Left ventricle myocardium inferior (tissue), 1 donor: ENCODE results near the gene DENND1A. TPM values are rescaled to one million over a fixed set of nuclear protein-coding genes. Genes with fewer than 3 reads are reported as not detected.
A peak's percentile ranks its signal among the peaks of the same experiment; 100 is the strongest.
"Not testable (repeated sequence)": the region's sequence is repeated elsewhere in the genome, so short reads cannot be mapped to it uniquely, and the experiment has no call there.

ENCODE experiments used
- DNase-seq: peaks from one replicate; pipeline ENCODE4 v3.0.0-alpha.2; 2020
- H3K27ac ChIP-seq: fragments of 200-600 bp; replicated peaks from 2 replicates; pipeline ENCODE4 v1.8.0; 2021
- H3K27me3 ChIP-seq: fragments of 200-600 bp; 2 replicates; pipeline ENCODE4 v1.8.0; 2021; ENCODE audit warnings: low read depth
- H3K36me3 ChIP-seq: fragments of 200-600 bp; 2 replicates; pipeline ENCODE4 v1.8.0; 2021
- H3K4me1 ChIP-seq: fragments of 200-600 bp; 2 replicates; pipeline ENCODE4 v1.8.0; 2021
- H3K4me3 ChIP-seq: fragments of 200-600 bp; 2 replicates; pipeline ENCODE4 v1.8.0; 2021; ENCODE audit warnings: mild to moderate bottlenecking, moderate library complexity
- H3K9me3 ChIP-seq: fragments of 200-600 bp; replicated peaks from 2 replicates; pipeline ENCODE4 v1.8.0; 2021
- intact Hi-C: fragments of 100-400 bp; cut with micrococcal nuclease; formaldehyde crosslinking; loops from one replicate; pipeline ENCODE4 v1.11.0; 2022
- long read RNA-seq: library from polyadenylated mRNA; unstranded; transcript quantifications from one replicate; pipeline ENCODE4 v2.0.0, GENCODE V29; 2021
- total RNA-seq: library from RNA; stranded (reverse); fragmentation: NEBNext Ultra II Directional; extraction: Animal tissue kit (Norgen Biotek cat#: 25700); gene quantifications from one replicate; pipeline ENCODE4 v1.2.1, GENCODE V29; 2021
- TF ChIP-seq, protein P1 (sequence below): fragments of 200-600 bp; IDR thresholded peaks from 2 replicates; pipeline ENCODE4 v1.8.0; 2021; ENCODE audit warnings: antibody characterized with exemption, mild to moderate bottlenecking, borderline replicate concordance
- donor health status: DM: no; HTN: yes; CAD: no; lungs with severe emphysema.

The DENND1A gene, protein sequence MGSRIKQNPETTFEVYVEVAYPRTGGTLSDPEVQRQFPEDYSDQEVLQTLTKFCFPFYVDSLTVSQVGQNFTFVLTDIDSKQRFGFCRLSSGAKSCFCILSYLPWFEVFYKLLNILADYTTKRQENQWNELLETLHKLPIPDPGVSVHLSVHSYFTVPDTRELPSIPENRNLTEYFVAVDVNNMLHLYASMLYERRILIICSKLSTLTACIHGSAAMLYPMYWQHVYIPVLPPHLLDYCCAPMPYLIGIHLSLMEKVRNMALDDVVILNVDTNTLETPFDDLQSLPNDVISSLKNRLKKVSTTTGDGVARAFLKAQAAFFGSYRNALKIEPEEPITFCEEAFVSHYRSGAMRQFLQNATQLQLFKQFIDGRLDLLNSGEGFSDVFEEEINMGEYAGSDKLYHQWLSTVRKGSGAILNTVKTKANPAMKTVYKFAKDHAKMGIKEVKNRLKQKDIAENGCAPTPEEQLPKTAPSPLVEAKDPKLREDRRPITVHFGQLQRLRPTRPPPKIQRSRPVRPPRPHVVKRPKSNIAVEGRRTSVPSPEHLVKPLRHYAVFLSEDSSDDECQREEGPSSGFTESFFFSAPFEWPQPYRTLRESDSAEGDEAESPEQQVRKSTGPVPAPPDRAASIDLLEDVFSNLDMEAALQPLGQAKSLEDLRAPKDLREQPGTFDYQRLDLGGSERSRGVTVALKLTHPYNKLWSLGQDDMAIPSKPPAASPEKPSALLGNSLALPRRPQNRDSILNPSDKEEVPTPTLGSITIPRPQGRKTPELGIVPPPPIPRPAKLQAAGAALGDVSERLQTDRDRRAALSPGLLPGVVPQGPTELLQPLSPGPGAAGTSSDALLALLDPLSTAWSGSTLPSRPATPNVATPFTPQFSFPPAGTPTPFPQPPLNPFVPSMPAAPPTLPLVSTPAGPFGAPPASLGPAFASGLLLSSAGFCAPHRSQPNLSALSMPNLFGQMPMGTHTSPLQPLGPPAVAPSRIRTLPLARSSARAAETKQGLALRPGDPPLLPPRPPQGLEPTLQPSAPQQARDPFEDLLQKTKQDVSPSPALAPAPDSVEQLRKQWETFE
- total RNA-seq = 12.2 TPM
- long read RNA-seq, full-length matches to known transcripts = 1 of 14 reads
- long read RNA-seq, partial matches to known transcripts = 1 of 14 reads
- long read RNA-seq, other reads (novel, unspliced or antisense) = 12 of 14 reads

- peak; percentile 94 for DNase-seq
- no peaks in the 10 kb centered on the region for H3K36me3 ChIP-seq
- H3K4me3 ChIP-seq = peak within 1 kb of the TSS; percentile 81
- H3K27me3 ChIP-seq = no peaks in the 10 kb centered on the region
- intact Hi-C loops = no loop called here
- no peaks in the 10 kb centered on the region for H3K9me3 ChIP-seq
- peak within 1 kb of the TSS; percentile 75 for H3K27ac ChIP-seq
- H3K4me1 ChIP-seq = peaks cover 33% of the 10 kb centered on the region
- TF ChIP-seq, protein P1, sequence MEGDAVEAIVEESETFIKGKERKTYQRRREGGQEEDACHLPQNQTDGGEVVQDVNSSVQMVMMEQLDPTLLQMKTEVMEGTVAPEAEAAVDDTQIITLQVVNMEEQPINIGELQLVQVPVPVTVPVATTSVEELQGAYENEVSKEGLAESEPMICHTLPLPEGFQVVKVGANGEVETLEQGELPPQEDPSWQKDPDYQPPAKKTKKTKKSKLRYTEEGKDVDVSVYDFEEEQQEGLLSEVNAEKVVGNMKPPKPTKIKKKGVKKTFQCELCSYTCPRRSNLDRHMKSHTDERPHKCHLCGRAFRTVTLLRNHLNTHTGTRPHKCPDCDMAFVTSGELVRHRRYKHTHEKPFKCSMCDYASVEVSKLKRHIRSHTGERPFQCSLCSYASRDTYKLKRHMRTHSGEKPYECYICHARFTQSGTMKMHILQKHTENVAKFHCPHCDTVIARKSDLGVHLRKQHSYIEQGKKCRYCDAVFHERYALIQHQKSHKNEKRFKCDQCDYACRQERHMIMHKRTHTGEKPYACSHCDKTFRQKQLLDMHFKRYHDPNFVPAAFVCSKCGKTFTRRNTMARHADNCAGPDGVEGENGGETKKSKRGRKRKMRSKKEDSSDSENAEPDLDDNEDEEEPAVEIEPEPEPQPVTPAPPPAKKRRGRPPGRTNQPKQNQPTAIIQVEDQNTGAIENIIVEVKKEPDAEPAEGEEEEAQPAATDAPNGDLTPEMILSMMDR = no peak
These were observed at the start of gene DENND1A for GRCh38 chr9:123929870-123930831. DENND1A (minus strand) TSS chr9:123930126; CDS start chr9:123929905, 221 bp downstream.

DNA sequence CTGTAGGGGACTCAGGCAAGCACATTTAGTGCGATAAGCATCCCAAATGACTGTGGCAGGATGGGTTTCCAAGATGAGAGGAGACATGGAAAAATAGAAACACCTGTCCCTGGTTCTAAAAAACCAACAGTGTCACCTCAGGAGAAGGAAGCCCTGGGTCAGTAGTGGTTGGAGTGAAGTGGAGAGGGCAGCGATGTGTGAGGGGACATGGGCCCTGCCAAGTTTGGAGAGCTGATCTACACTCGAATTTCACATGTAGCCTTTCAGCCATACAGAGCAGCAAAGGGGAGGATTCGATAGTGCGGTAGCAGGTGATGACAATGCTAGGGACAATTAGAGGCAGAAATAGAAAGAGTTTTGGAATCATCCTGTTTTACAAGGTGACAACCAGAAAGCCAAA, 49.1 kb upstream of the DENND1A start:
- Histone ChIP-seq H3K4me3 (no peak overlapping the region), H3K36me3 (no peaks in the 10 kb centered on the region), H3K27ac (no peak overlapping the region), H3K4me1 (no peaks in the 10 kb centered on the region), H3K9me3 (no peaks in the 10 kb centered on the region), H3K27me3 (peaks cover 57% of the 10 kb centered on the region)
- TF ChIP-seq, protein P1 = no peak
- intact Hi-C loops = no loop called here
- no peak for DNase-seq

- H3K36me3 ChIP-seq, H3K4me1 ChIP-seq, DNase-seq, H3K9me3 ChIP-seq, H3K4me3 ChIP-seq, intact Hi-C loops, H3K27ac ChIP-seq: not testable (repeated sequence)
- peaks cover 49% of the 10 kb centered on the region for H3K27me3 ChIP-seq
These were observed 46.7 kb upstream of the DENND1A start for GRCh38 chr9:123976579-123976978.

DNA sequence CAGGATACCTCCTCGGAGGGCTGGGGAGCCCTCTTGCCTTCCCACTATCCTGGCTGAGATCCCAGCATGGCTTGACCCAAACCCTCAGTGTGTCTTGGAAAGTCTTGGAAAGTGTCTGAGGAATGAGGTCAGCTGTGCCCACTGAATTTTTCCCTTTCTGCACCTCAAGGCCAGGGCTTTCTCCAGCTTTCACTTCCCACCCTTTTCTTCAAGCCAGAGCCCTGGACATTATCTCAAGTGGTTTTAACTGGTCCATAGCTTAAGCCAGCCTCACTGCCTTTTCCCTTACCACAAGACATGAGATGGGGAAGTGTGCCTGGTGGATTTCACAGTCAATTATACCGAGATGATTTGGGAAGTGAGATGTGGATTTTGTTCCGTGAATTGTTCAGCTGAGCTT, 45.9 kb upstream of the DENND1A start:
- H3K27ac ChIP-seq = no peak overlapping the region
- no peak for DNase-seq
- no peaks in the 10 kb centered on the region for H3K36me3 ChIP-seq
- H3K4me3 ChIP-seq = no peak overlapping the region
- no peaks in the 10 kb centered on the region for H3K4me1 ChIP-seq
- intact Hi-C loops = no loop called here
- peaks cover 49% of the 10 kb centered on the region for H3K27me3 ChIP-seq
- no peaks in the 10 kb centered on the region for H3K9me3 ChIP-seq
- TF ChIP-seq, protein P1 = no peak

- Histone ChIP-seq H3K27me3 (peaks cover 46% of the 10 kb centered on the region), H3K27ac (no peak overlapping the region), H3K4me1 (no peaks in the 10 kb centered on the region), H3K9me3 (no peaks in the 10 kb centered on the region), H3K4me3 (no peak overlapping the region), H3K36me3 (no peaks in the 10 kb centered on the region)
- intact Hi-C loops = no loop called here
- TF ChIP-seq, protein P1 = no peak
- no peak for DNase-seq
These were observed 44.5 kb upstream of the DENND1A start for GRCh38 chr9:123974471-123974870.
